HepG2 (cell line): ENCODE data around the gene TMEM107. TPM values are rescaled to one million over a fixed set of nuclear protein-coding genes. Genes with fewer than 3 reads are reported as not detected.

Experiments
- GPN1 ChIP-seq: sonication (generic); formaldehyde crosslinking; IDR thresholded peaks from 2 replicates; pipeline ENCODE4 v1.5.1; 2020; ENCODE audit warnings: missing genetic modification reagents, borderline replicate concordance
- HHEX ChIP-seq: IDR thresholded peaks from 2 replicates; pipeline ENCODE4 v1.6.1; 2016; ENCODE audit warnings: control low read depth
- HMGA1 ChIP-seq: sonication (generic); formaldehyde crosslinking; conservative IDR thresholded peaks from 2 replicates; pipeline ENCODE4 v1.4.0; 2020; ENCODE audit warnings: missing genetic modification reagents
- MTF2 ChIP-seq: sonication (generic); formaldehyde crosslinking; IDR thresholded peaks from 2 replicates; pipeline ENCODE4 v1.5.0; 2020; ENCODE audit warnings: missing genetic modification reagents, borderline replicate concordance
- PAWR ChIP-seq: sonication (generic); formaldehyde crosslinking; IDR thresholded peaks from 2 replicates; pipeline ENCODE4 v1.4.0; 2020; ENCODE audit warnings: missing genetic modification reagents, mild to moderate bottlenecking, borderline replicate concordance
- PHF5A ChIP-seq: IDR thresholded peaks from one replicate; pipeline ENCODE4 v1.6.1; 2018; ENCODE audit warnings: low read depth, missing genetic modification reagents; ENCODE audit not compliant: unreplicated experiment
- RAD51 ChIP-seq: fragments of 450-650 bp; IDR thresholded peaks from 2 replicates; pipeline ENCODE4 v1.6.1; 2016; ENCODE audit warnings: borderline replicate concordance
- SIN3A ChIP-seq: IDR thresholded peaks from 2 replicates; pipeline ENCODE4 v1.6.1; 2011; ENCODE audit warnings: low read depth, mild to moderate bottlenecking, control low read depth, low read length, borderline replicate concordance
- SOX13 ChIP-seq, 3 experiments: fragments of 450-650 bp in 1 of 3; sonication (generic) in 1 of 3; formaldehyde crosslinking in 1 of 3; IDR thresholded peaks in 2 of 3; conservative IDR thresholded peaks in 1 of 3; 2 replicates each; pipeline versions ENCODE4 v1.5.0 to v1.6.1; 2016 to 2020; ENCODE audit warnings: antibody characterized with exemption in 1 of 3, mild to moderate bottlenecking in 1 of 3, missing compliant biosample characterization in 1 of 3, missing genetic modification reagents in 1 of 3, moderate library complexity in 1 of 3
- TRAFD1 ChIP-seq: sonication (generic); formaldehyde crosslinking; IDR thresholded peaks from 2 replicates; pipeline ENCODE4 v1.5.1; 2020; ENCODE audit warnings: missing genetic modification reagents, mild to moderate bottlenecking, borderline replicate concordance
- UBTF ChIP-seq: sonication (generic); formaldehyde crosslinking; IDR thresholded peaks from 2 replicates; pipeline ENCODE4 v1.4.0; 2020; ENCODE audit warnings: mild to moderate bottlenecking, missing genetic modification reagents
- ZNF138 ChIP-seq: sonication (generic); formaldehyde crosslinking; IDR thresholded peaks from 2 replicates; pipeline ENCODE4 v1.5.0; 2020; ENCODE audit warnings: mild to moderate bottlenecking, low read depth, missing genetic modification reagents
- ZNF264 ChIP-seq: sonication (generic); formaldehyde crosslinking; IDR thresholded peaks from 2 replicates; pipeline ENCODE4 v1.4.0; 2020; ENCODE audit warnings: missing genetic modification reagents
- ZNF280B ChIP-seq: sonication (generic); formaldehyde crosslinking; IDR thresholded peaks from 2 replicates; pipeline ENCODE4 v1.5.0; 2020; ENCODE audit warnings: missing genetic modification reagents, mild to moderate bottlenecking, borderline replicate concordance
- ZNF614 ChIP-seq: IDR thresholded peaks from 2 replicates; pipeline ENCODE4 v1.6.1; 2018; ENCODE audit warnings: missing biosample characterization, missing genetic modification reagents, inconsistent platforms, borderline replicate concordance
- ZNF687 ChIP-seq: sonication (generic); formaldehyde crosslinking; IDR thresholded peaks from 2 replicates; pipeline ENCODE4 v1.5.1; 2020; ENCODE audit warnings: mild to moderate bottlenecking, missing genetic modification reagents, moderate library complexity
- ZNF768 ChIP-seq: sonication (generic); formaldehyde crosslinking; IDR thresholded peaks from 2 replicates; pipeline ENCODE4 v1.4.0; 2020; ENCODE audit warnings: missing genetic modification reagents
- ZNF878 ChIP-seq: sonication (generic); formaldehyde crosslinking; IDR thresholded peaks from 2 replicates; pipeline ENCODE4 v1.8.1; 2023; ENCODE audit warnings: mild to moderate bottlenecking, missing genetic modification reagents, moderate library complexity
- polyA plus RNA-seq, 8 experiments: library from polyadenylated mRNA; depleted of rRNA in 3 of 8; stranded (reverse) in 7 of 8; unstranded in 1 of 8; fragments of >200 nt; fragmentation: Illumina TruSeq in 4 of 8; extraction: Trizol in 4 of 8; gene quantifications; 2 replicates each; pipeline versions ENCODE4 v1.2.1 to v1.2.3, GENCODE V29; 2011 to 2016; ENCODE audit warnings: low read depth in 4 of 8, missing spikeins in 1 of 8, mixed read lengths in 1 of 8; ENCODE audit not compliant: insufficient read depth in 1 of 8
- total RNA-seq, 5 experiments: library from RNA; depleted of rRNA; stranded (reverse); fragments of >200 nt; fragmentation: Illumina TruSeq; extraction: Trizol; gene quantifications; 2 replicates each; pipeline ENCODE4 v1.2.3, GENCODE V29; 2016; ENCODE audit warnings: low read depth in 1 of 5

The TMEM107 gene
- total and polyA plus RNA-seq, 2 of the 13 experiments (the other 11 are each of a cell fraction or from before 2014, with no cell fraction given): 7.2 to 15.3 TPM

GRCh38 chr17:8222630-8223355 lies 46.6 kb upstream of the TMEM107 start (continued):
- no peak for TF ChIP-seq PAWR
- no peak for TF ChIP-seq RAD51
- TF ChIP-seq ZNF768 (CRISPR knock-in tag): peak; percentile 57
- no peak for TF ChIP-seq ZNF687 (CRISPR knock-in tag)
- no peak for TF ChIP-seq HHEX (CRISPR knock-in tag)
- TF ChIP-seq ZNF264: no peak; the same call in 1 of the 2 replicates
- TF ChIP-seq HMGA1 (CRISPR knock-in tag): no peak
- TF ChIP-seq ZNF280B (CRISPR knock-in tag): peak; percentile 84
- TF ChIP-seq SOX13 (IDR thresholded peaks at IDR 0.05): peak; percentile 18; the same call in 1 of the 2 replicates
- peak in 1 of 2 experiments; percentile 8; a peak in 2 of 4 replicates for TF ChIP-seq SOX13 (CRISPR knock-in tag; conservative IDR thresholded peaks at IDR 0.05 in 1 of 2, IDR thresholded peaks at IDR 0.05 in 1 of 2)
- no peak; the same call in 1 of the 2 replicates for TF ChIP-seq ZNF138 (CRISPR knock-in tag)
- no peak for TF ChIP-seq PHF5A (CRISPR knock-in tag)
- no peak; the same call in 1 of the 2 replicates for TF ChIP-seq ZNF878 (CRISPR knock-in tag)
- peak; percentile 92 for TF ChIP-seq UBTF (CRISPR knock-in tag)
- TF ChIP-seq GPN1 (CRISPR knock-in tag): no peak
- TF ChIP-seq SIN3A: 0 out of 2 replicates have a peak, but pooled peaks have one; percentile 24
- no peak for TF ChIP-seq MTF2 (CRISPR knock-in tag)
- TF ChIP-seq ZNF614 (CRISPR knock-in tag): no peak
- TF ChIP-seq TRAFD1 (CRISPR knock-in tag): no peak; the same call in 1 of the 2 replicates
